GM23338 (cell line): ENCODE results near the gene PALLD. TPM values are rescaled to one million over a fixed set of nuclear protein-coding genes. Genes with fewer than 3 reads are reported as not detected.

ENCODE experiments used
- ATAC-seq: fragments of 200-7000 bp; cut with Tn5 transposase; 3 replicates; pipeline ENCODE4 v1.9.1; 2020
- DNase-seq: peaks from one replicate; pipeline ENCODE4 v3.0.0-alpha.2; 2015; ENCODE audit warnings: low spot score
- H2AFZ ChIP-seq: fragments of 200-600 bp; sonication (generic); 2 replicates; pipeline ENCODE4 v1.8.0; 2016; ENCODE audit warnings: antibody characterized with exemption, mild to moderate bottlenecking, moderate library complexity
- H3F3A ChIP-seq: fragments of 200-600 bp; sonication (generic); replicated peaks from 2 replicates; pipeline ENCODE4 v1.8.0; 2017; ENCODE audit warnings: antibody characterized with exemption, mixed run types, low read depth
- H3K27ac ChIP-seq: fragments of 200-600 bp; sonication (generic); 2 replicates; pipeline ENCODE4 v1.6.1; 2016; ENCODE audit warnings: low read depth
- H3K27me3 ChIP-seq: fragments of 200-600 bp; sonication (generic); 2 replicates; pipeline ENCODE4 v1.8.0; 2016; ENCODE audit warnings: mild to moderate bottlenecking, mixed run types, moderate library complexity; ENCODE audit not compliant: insufficient read depth
- H3K36me3 ChIP-seq: fragments of 200-600 bp; sonication (generic); 2 replicates; pipeline ENCODE4 v1.8.0; 2016; ENCODE audit warnings: mild to moderate bottlenecking; ENCODE audit not compliant: insufficient read depth
- H3K4me1 ChIP-seq: fragments of 200-600 bp; sonication (generic); 2 replicates; pipeline ENCODE4 v1.8.0; 2016; ENCODE audit warnings: mild to moderate bottlenecking, moderate library complexity; ENCODE audit not compliant: insufficient read depth
- H3K4me2 ChIP-seq: fragments of 200-600 bp; sonication (generic); 2 replicates; pipeline ENCODE4 v1.7.1; 2017; ENCODE audit warnings: mixed run types
- H3K4me3 ChIP-seq: fragments of 200-600 bp; sonication (generic); 2 replicates; pipeline ENCODE4 v1.6.1; 2016; ENCODE audit warnings: mixed run types
- H3K79me2 ChIP-seq: fragments of 200-600 bp; sonication (generic); replicated peaks from 2 replicates; pipeline ENCODE4 v1.8.0; 2017; ENCODE audit warnings: mild to moderate bottlenecking; ENCODE audit not compliant: insufficient read depth
- H3K9me2 ChIP-seq: fragments of 200-600 bp; sonication (generic); 2 replicates; pipeline ENCODE4 v1.8.0; 2017; ENCODE audit not compliant: insufficient read depth
- H4K20me1 ChIP-seq: fragments of 200-600 bp; sonication (generic); replicated peaks from 2 replicates; pipeline ENCODE4 v1.8.0; 2017; ENCODE audit warnings: mild to moderate bottlenecking; ENCODE audit not compliant: insufficient read depth
- H3K27ac Mint-ChIP-seq: 2 replicates; pipeline ENCODE4 v1.8.0; 2020; ENCODE audit warnings: inconsistent platforms, mild to moderate bottlenecking, moderate library complexity, mixed read lengths
- H3K27me3 Mint-ChIP-seq: 3 replicates; pipeline ENCODE4 v1.8.0; 2022; ENCODE audit warnings: low read depth, mild to moderate bottlenecking, moderate library complexity, mixed read lengths, inconsistent platforms; ENCODE audit not compliant: insufficient read depth, poor library complexity
- H3K36me3 Mint-ChIP-seq: 3 replicates; pipeline ENCODE4 v1.8.0; 2021; ENCODE audit warnings: low read depth, mild to moderate bottlenecking, inconsistent platforms, moderate library complexity, mixed read lengths
- H3K4me1 Mint-ChIP-seq: 3 replicates; pipeline ENCODE4 v1.8.0; 2020; ENCODE audit warnings: mild to moderate bottlenecking, inconsistent platforms, mixed read lengths
- H3K4me3 Mint-ChIP-seq: 3 replicates; pipeline ENCODE4 v1.8.0; 2021; ENCODE audit warnings: moderate library complexity, mild to moderate bottlenecking, inconsistent platforms, mixed read lengths
- H3K9me3 Mint-ChIP-seq: 3 replicates; pipeline ENCODE4 v1.8.0; 2020; ENCODE audit warnings: moderate library complexity, mild to moderate bottlenecking, inconsistent platforms, mixed read lengths
- CREB1 ChIP-seq: fragments of 250-450 bp; sonication (Bioruptor Pico); IDR thresholded peaks from 2 replicates; pipeline ENCODE4 v1.5.0; 2020; ENCODE audit warnings: low read depth, mild to moderate bottlenecking, moderate library complexity
- EZH2 ChIP-seq: fragments of 200-600 bp; sonication (generic); IDR thresholded peaks from one replicate; pipeline ENCODE4 v1.8.0; 2017; ENCODE audit warnings: antibody characterized with exemption, mild to moderate bottlenecking, low read depth; ENCODE audit not compliant: unreplicated experiment
- EZH2phosphoT487 ChIP-seq: fragments of 200-600 bp; sonication (generic); IDR thresholded peaks from one replicate; pipeline ENCODE4 v1.8.1; 2018; ENCODE audit warnings: antibody characterized with exemption; ENCODE audit not compliant: unreplicated experiment
- JUNB ChIP-seq: IDR thresholded peaks from one replicate; pipeline ENCODE4 v1.6.1; 2016; ENCODE audit warnings: antibody characterized with exemption; ENCODE audit not compliant: unreplicated experiment
- NANOG ChIP-seq: IDR thresholded peaks from 2 replicates; pipeline ENCODE4 v1.6.1; 2016; ENCODE audit warnings: antibody characterized with exemption, borderline replicate concordance
- POLR2AphosphoS5 ChIP-seq: IDR thresholded peaks from 2 replicates; pipeline ENCODE4 v1.6.1; 2016; ENCODE audit warnings: antibody characterized with exemption, low read depth
- STAT1 ChIP-seq: IDR thresholded peaks from one replicate; pipeline ENCODE4 v1.6.1; 2016; ENCODE audit warnings: antibody characterized with exemption; ENCODE audit not compliant: unreplicated experiment
- ZNF114 ChIP-seq: fragments of 250-450 bp; sonication (Bioruptor Pico); IDR thresholded peaks from 2 replicates; pipeline ENCODE4 v1.5.0; 2020; ENCODE audit warnings: mild to moderate bottlenecking, moderate library complexity
- ZNF331 ChIP-seq: fragments of 250-450 bp; sonication (Bioruptor Pico); IDR thresholded peaks from 2 replicates; pipeline ENCODE4 v1.5.0; 2020; ENCODE audit warnings: low read depth, mild to moderate bottlenecking, moderate library complexity
- ZNF462 ChIP-seq: fragments of 250-450 bp; sonication (Bioruptor Pico); IDR thresholded peaks from 2 replicates; pipeline ENCODE4 v1.5.0; 2020; ENCODE audit warnings: mild to moderate bottlenecking, moderate library complexity
- polyA plus RNA-seq: library from polyadenylated mRNA; unstranded; fragments of >200 nt; fragmentation: Nextera tagmentation; extraction: Ambion mirVana; gene quantifications from 2 replicates; pipeline ENCODE4 v1.2.1, GENCODE V29; 2016
- total RNA-seq: library from RNA; depleted of rRNA; stranded (reverse); fragments of >200 nt; shearing (Covaris generic); gene quantifications from 2 replicates; pipeline ENCODE4 v1.2.3, GENCODE V29; 2014
- TF ChIP-seq, protein P1 (sequence below), 2 experiments: fragments of 200-600 bp in 1 of 2; sonication (generic) in 1 of 2; conservative IDR thresholded peaks; 2 replicates each; pipeline versions ENCODE4 v1.5.1 to v1.6.1; 2016 to 2017; ENCODE audit warnings: antibody characterized with exemption in 2 of 2, low read depth in 2 of 2, mild to moderate bottlenecking in 2 of 2, moderate library complexity in 1 of 2
- TF ChIP-seq, protein P2 (sequence below): IDR thresholded peaks from 2 replicates; pipeline ENCODE4 v1.6.1; 2016; ENCODE audit warnings: antibody characterized with exemption
- TF ChIP-seq, protein P3 (sequence below): IDR thresholded peaks from one replicate; pipeline ENCODE4 v1.6.1; 2018; ENCODE audit warnings: antibody characterized with exemption; ENCODE audit not compliant: unreplicated experiment

The PALLD gene
- total and polyA plus RNA-seq, 2 experiments from 2014 or later: 13.1 to 30.2 TPM

DNA sequence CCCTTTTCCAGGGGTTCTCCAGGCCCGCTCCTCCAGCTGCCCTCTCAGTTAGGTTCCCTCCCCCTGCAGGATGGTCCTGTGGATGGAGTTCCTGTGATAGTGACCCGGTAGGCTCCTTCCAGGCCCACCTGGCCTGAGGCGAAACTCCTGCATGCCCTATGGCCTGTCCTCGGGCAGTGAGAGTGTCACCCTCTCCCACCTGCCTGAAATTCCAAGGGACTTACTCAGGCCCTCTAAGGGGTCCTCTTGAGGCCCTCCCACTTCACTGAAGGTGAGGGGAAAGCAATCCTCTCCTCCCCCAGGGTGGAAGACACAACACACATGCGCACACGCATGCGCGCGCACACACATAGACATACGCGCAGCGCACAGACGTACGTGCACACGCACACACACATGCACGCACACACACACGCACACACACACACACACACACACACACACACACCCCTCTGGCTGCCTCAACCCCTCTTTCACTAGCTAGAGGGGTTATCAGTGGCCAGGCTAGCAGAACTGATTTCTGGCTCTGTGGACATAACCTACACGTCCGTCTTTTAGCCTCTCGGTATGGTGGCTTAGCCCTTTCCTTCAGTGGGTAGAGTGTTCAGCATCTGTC, 297.3 kb downstream of the PALLD start:
- H3K4me1 Mint-ChIP-seq: peaks cover 7% of the 10 kb centered on the region; the same call in 2 of the 3 replicates
- Histone ChIP-seq H3K4me3 (no peak overlapping the region), H3F3A (no peaks in the 10 kb centered on the region), H3K4me2 (no peak overlapping the region), H3K27me3 (no peaks in the 10 kb centered on the region), H3K27ac (no peak overlapping the region), H4K20me1 (no peaks in the 10 kb centered on the region), H3K9me2 (no peaks in the 10 kb centered on the region), H2AFZ (no peak overlapping the region), H3K79me2 (no peaks in the 10 kb centered on the region), H3K36me3 (no peaks in the 10 kb centered on the region), H3K4me1 (peaks cover 9% of the 10 kb centered on the region; the same call in 1 of the 2 replicates)
- no peak; the same call in 2 of the 3 replicates for ATAC-seq
- no peak overlapping the region; the same call in 1 of the 2 replicates for H3K27ac Mint-ChIP-seq
- TF ChIP-seq STAT1: no peak
- no peak for TF ChIP-seq ZNF462
- TF ChIP-seq, protein P1, sequence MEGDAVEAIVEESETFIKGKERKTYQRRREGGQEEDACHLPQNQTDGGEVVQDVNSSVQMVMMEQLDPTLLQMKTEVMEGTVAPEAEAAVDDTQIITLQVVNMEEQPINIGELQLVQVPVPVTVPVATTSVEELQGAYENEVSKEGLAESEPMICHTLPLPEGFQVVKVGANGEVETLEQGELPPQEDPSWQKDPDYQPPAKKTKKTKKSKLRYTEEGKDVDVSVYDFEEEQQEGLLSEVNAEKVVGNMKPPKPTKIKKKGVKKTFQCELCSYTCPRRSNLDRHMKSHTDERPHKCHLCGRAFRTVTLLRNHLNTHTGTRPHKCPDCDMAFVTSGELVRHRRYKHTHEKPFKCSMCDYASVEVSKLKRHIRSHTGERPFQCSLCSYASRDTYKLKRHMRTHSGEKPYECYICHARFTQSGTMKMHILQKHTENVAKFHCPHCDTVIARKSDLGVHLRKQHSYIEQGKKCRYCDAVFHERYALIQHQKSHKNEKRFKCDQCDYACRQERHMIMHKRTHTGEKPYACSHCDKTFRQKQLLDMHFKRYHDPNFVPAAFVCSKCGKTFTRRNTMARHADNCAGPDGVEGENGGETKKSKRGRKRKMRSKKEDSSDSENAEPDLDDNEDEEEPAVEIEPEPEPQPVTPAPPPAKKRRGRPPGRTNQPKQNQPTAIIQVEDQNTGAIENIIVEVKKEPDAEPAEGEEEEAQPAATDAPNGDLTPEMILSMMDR (conservative IDR thresholded peaks at IDR 0.05; ENCODE audit: low read depth in 2 of 2): no peak
- TF ChIP-seq ZNF114 (CRISPR knock-in tag): no peak
- TF ChIP-seq EZH2: no peak
- no peak for TF ChIP-seq POLR2AphosphoS5
- no peak for TF ChIP-seq JUNB
- TF ChIP-seq, protein P2, sequence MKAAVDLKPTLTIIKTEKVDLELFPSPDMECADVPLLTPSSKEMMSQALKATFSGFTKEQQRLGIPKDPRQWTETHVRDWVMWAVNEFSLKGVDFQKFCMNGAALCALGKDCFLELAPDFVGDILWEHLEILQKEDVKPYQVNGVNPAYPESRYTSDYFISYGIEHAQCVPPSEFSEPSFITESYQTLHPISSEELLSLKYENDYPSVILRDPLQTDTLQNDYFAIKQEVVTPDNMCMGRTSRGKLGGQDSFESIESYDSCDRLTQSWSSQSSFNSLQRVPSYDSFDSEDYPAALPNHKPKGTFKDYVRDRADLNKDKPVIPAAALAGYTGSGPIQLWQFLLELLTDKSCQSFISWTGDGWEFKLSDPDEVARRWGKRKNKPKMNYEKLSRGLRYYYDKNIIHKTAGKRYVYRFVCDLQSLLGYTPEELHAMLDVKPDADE: no peak
- no peak for TF ChIP-seq CREB1
- no peak for TF ChIP-seq ZNF331 (CRISPR knock-in tag)
- no peak for TF ChIP-seq NANOG
- TF ChIP-seq, protein P3, sequence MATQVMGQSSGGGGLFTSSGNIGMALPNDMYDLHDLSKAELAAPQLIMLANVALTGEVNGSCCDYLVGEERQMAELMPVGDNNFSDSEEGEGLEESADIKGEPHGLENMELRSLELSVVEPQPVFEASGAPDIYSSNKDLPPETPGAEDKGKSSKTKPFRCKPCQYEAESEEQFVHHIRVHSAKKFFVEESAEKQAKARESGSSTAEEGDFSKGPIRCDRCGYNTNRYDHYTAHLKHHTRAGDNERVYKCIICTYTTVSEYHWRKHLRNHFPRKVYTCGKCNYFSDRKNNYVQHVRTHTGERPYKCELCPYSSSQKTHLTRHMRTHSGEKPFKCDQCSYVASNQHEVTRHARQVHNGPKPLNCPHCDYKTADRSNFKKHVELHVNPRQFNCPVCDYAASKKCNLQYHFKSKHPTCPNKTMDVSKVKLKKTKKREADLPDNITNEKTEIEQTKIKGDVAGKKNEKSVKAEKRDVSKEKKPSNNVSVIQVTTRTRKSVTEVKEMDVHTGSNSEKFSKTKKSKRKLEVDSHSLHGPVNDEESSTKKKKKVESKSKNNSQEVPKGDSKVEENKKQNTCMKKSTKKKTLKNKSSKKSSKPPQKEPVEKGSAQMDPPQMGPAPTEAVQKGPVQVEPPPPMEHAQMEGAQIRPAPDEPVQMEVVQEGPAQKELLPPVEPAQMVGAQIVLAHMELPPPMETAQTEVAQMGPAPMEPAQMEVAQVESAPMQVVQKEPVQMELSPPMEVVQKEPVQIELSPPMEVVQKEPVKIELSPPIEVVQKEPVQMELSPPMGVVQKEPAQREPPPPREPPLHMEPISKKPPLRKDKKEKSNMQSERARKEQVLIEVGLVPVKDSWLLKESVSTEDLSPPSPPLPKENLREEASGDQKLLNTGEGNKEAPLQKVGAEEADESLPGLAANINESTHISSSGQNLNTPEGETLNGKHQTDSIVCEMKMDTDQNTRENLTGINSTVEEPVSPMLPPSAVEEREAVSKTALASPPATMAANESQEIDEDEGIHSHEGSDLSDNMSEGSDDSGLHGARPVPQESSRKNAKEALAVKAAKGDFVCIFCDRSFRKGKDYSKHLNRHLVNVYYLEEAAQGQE: no peak
- TF ChIP-seq EZH2phosphoT487: no peak
- no peaks in the 10 kb centered on the region for H3K36me3 Mint-ChIP-seq
- no peak overlapping the region for H3K4me3 Mint-ChIP-seq
- H3K27me3 Mint-ChIP-seq: peaks cover 4% of the 10 kb centered on the region
- H3K9me3 Mint-ChIP-seq: no peaks in the 10 kb centered on the region
- no peak for DNase-seq
